GM23338 (cell line): ENCODE data around the gene SBF2. TPM values are rescaled to one million over a fixed set of nuclear protein-coding genes. Genes with fewer than 3 reads are reported as not detected.

ENCODE experiments used
- ATAC-seq: fragments of 200-7000 bp; cut with Tn5 transposase; 3 replicates; pipeline ENCODE4 v1.9.1; 2020
- DNase-seq: peaks from one replicate; pipeline ENCODE4 v3.0.0-alpha.2; 2015; ENCODE audit warnings: low spot score
- H2AFZ ChIP-seq: fragments of 200-600 bp; sonication (generic); 2 replicates; pipeline ENCODE4 v1.8.0; 2016; ENCODE audit warnings: antibody characterized with exemption, mild to moderate bottlenecking, moderate library complexity
- H3F3A ChIP-seq: fragments of 200-600 bp; sonication (generic); replicated peaks from 2 replicates; pipeline ENCODE4 v1.8.0; 2017; ENCODE audit warnings: antibody characterized with exemption, mixed run types, low read depth
- H3K27ac ChIP-seq: fragments of 200-600 bp; sonication (generic); 2 replicates; pipeline ENCODE4 v1.6.1; 2016; ENCODE audit warnings: low read depth
- H3K27me3 ChIP-seq: fragments of 200-600 bp; sonication (generic); 2 replicates; pipeline ENCODE4 v1.8.0; 2016; ENCODE audit warnings: mild to moderate bottlenecking, mixed run types, moderate library complexity; ENCODE audit not compliant: insufficient read depth
- H3K36me3 ChIP-seq: fragments of 200-600 bp; sonication (generic); 2 replicates; pipeline ENCODE4 v1.8.0; 2016; ENCODE audit warnings: mild to moderate bottlenecking; ENCODE audit not compliant: insufficient read depth
- H3K4me1 ChIP-seq: fragments of 200-600 bp; sonication (generic); 2 replicates; pipeline ENCODE4 v1.8.0; 2016; ENCODE audit warnings: mild to moderate bottlenecking, moderate library complexity; ENCODE audit not compliant: insufficient read depth
- H3K4me2 ChIP-seq: fragments of 200-600 bp; sonication (generic); 2 replicates; pipeline ENCODE4 v1.7.1; 2017; ENCODE audit warnings: mixed run types
- H3K4me3 ChIP-seq: fragments of 200-600 bp; sonication (generic); 2 replicates; pipeline ENCODE4 v1.6.1; 2016; ENCODE audit warnings: mixed run types
- H3K79me2 ChIP-seq: fragments of 200-600 bp; sonication (generic); replicated peaks from 2 replicates; pipeline ENCODE4 v1.8.0; 2017; ENCODE audit warnings: mild to moderate bottlenecking; ENCODE audit not compliant: insufficient read depth
- H3K9me2 ChIP-seq: fragments of 200-600 bp; sonication (generic); 2 replicates; pipeline ENCODE4 v1.8.0; 2017; ENCODE audit not compliant: insufficient read depth
- H4K20me1 ChIP-seq: fragments of 200-600 bp; sonication (generic); replicated peaks from 2 replicates; pipeline ENCODE4 v1.8.0; 2017; ENCODE audit warnings: mild to moderate bottlenecking; ENCODE audit not compliant: insufficient read depth
- H3K27ac Mint-ChIP-seq: 2 replicates; pipeline ENCODE4 v1.8.0; 2020; ENCODE audit warnings: inconsistent platforms, mild to moderate bottlenecking, moderate library complexity, mixed read lengths
- H3K27me3 Mint-ChIP-seq: 3 replicates; pipeline ENCODE4 v1.8.0; 2022; ENCODE audit warnings: low read depth, mild to moderate bottlenecking, moderate library complexity, mixed read lengths, inconsistent platforms; ENCODE audit not compliant: insufficient read depth, poor library complexity
- H3K36me3 Mint-ChIP-seq: 3 replicates; pipeline ENCODE4 v1.8.0; 2021; ENCODE audit warnings: low read depth, mild to moderate bottlenecking, inconsistent platforms, moderate library complexity, mixed read lengths
- H3K4me1 Mint-ChIP-seq: 3 replicates; pipeline ENCODE4 v1.8.0; 2020; ENCODE audit warnings: mild to moderate bottlenecking, inconsistent platforms, mixed read lengths
- H3K4me3 Mint-ChIP-seq: 3 replicates; pipeline ENCODE4 v1.8.0; 2021; ENCODE audit warnings: moderate library complexity, mild to moderate bottlenecking, inconsistent platforms, mixed read lengths
- H3K9me3 Mint-ChIP-seq: 3 replicates; pipeline ENCODE4 v1.8.0; 2020; ENCODE audit warnings: moderate library complexity, mild to moderate bottlenecking, inconsistent platforms, mixed read lengths
- CREB1 ChIP-seq: fragments of 250-450 bp; sonication (Bioruptor Pico); IDR thresholded peaks from 2 replicates; pipeline ENCODE4 v1.5.0; 2020; ENCODE audit warnings: low read depth, mild to moderate bottlenecking, moderate library complexity
- ETS1 ChIP-seq: IDR thresholded peaks from 2 replicates; pipeline ENCODE4 v1.6.1; 2016; ENCODE audit warnings: antibody characterized with exemption
- EZH2 ChIP-seq: fragments of 200-600 bp; sonication (generic); IDR thresholded peaks from one replicate; pipeline ENCODE4 v1.8.0; 2017; ENCODE audit warnings: antibody characterized with exemption, mild to moderate bottlenecking, low read depth; ENCODE audit not compliant: unreplicated experiment
- EZH2phosphoT487 ChIP-seq: fragments of 200-600 bp; sonication (generic); IDR thresholded peaks from one replicate; pipeline ENCODE4 v1.8.1; 2018; ENCODE audit warnings: antibody characterized with exemption; ENCODE audit not compliant: unreplicated experiment
- JUNB ChIP-seq: IDR thresholded peaks from one replicate; pipeline ENCODE4 v1.6.1; 2016; ENCODE audit warnings: antibody characterized with exemption; ENCODE audit not compliant: unreplicated experiment
- NANOG ChIP-seq: IDR thresholded peaks from 2 replicates; pipeline ENCODE4 v1.6.1; 2016; ENCODE audit warnings: antibody characterized with exemption, borderline replicate concordance
- POLR2AphosphoS5 ChIP-seq: IDR thresholded peaks from 2 replicates; pipeline ENCODE4 v1.6.1; 2016; ENCODE audit warnings: antibody characterized with exemption, low read depth
- STAT1 ChIP-seq: IDR thresholded peaks from one replicate; pipeline ENCODE4 v1.6.1; 2016; ENCODE audit warnings: antibody characterized with exemption; ENCODE audit not compliant: unreplicated experiment
- ZNF114 ChIP-seq: fragments of 250-450 bp; sonication (Bioruptor Pico); IDR thresholded peaks from 2 replicates; pipeline ENCODE4 v1.5.0; 2020; ENCODE audit warnings: mild to moderate bottlenecking, moderate library complexity
- ZNF331 ChIP-seq: fragments of 250-450 bp; sonication (Bioruptor Pico); IDR thresholded peaks from 2 replicates; pipeline ENCODE4 v1.5.0; 2020; ENCODE audit warnings: low read depth, mild to moderate bottlenecking, moderate library complexity
- ZNF462 ChIP-seq: fragments of 250-450 bp; sonication (Bioruptor Pico); IDR thresholded peaks from 2 replicates; pipeline ENCODE4 v1.5.0; 2020; ENCODE audit warnings: mild to moderate bottlenecking, moderate library complexity
- polyA plus RNA-seq: library from polyadenylated mRNA; unstranded; fragments of >200 nt; fragmentation: Nextera tagmentation; extraction: Ambion mirVana; gene quantifications from 2 replicates; pipeline ENCODE4 v1.2.1, GENCODE V29; 2016
- total RNA-seq: library from RNA; depleted of rRNA; stranded (reverse); fragments of >200 nt; shearing (Covaris generic); gene quantifications from 2 replicates; pipeline ENCODE4 v1.2.3, GENCODE V29; 2014

SBF2 gene
- total and polyA plus RNA-seq, 2 experiments from 2014 or later: 25.6 to 53.5 TPM

GRCh38 chr11:9747229-9747628, 546.8 kb downstream of the SBF2 start:
- ATAC-seq (no peak), DNase-seq (no peak)
- Histone ChIP-seq H3K79me2 (peaks cover 6% of the 10 kb centered on the region; the same call in 1 of the 2 replicates), H3K4me2 (no peak overlapping the region), H3K27ac (peak overlapping the region; percentile 22; the same call in 1 of the 2 replicates), H4K20me1 (no peaks in the 10 kb centered on the region), H3K9me2 (no peaks in the 10 kb centered on the region), H3K36me3 (peaks cover 13% of the 10 kb centered on the region), H2AFZ (no peak overlapping the region), H3K4me1 (no peaks in the 10 kb centered on the region), H3K27me3 (no peaks in the 10 kb centered on the region), H3K4me3 (no peak overlapping the region), H3F3A (peaks cover 2% of the 10 kb centered on the region; the same call in 1 of the 2 replicates)
- Mint-ChIP-seq H3K4me3 (no peak overlapping the region), H3K4me1 (peaks cover 6% of the 10 kb centered on the region; the same call in 2 of the 3 replicates), H3K27me3 (peaks cover 4% of the 10 kb centered on the region), H3K9me3 (peaks cover 2% of the 10 kb centered on the region; the same call in 1 of the 3 replicates), H3K36me3 (peaks cover 34% of the 10 kb centered on the region), H3K27ac (peak overlapping the region; percentile 16; the same call in 1 of the 2 replicates)
- TF ChIP-seq STAT1: no peak
- no peak for TF ChIP-seq NANOG
- no peak for TF ChIP-seq CREB1 (CRISPR knock-in tag)
- TF ChIP-seq POLR2AphosphoS5: no peak
- no peak for TF ChIP-seq EZH2
- TF ChIP-seq ETS1: no peak
- no peak for TF ChIP-seq EZH2phosphoT487
- TF ChIP-seq JUNB: no peak

GRCh38 chr11:9745411-9746211, 548.4 kb downstream of the SBF2 start:
- H3K36me3 Mint-ChIP-seq: peaks cover 45% of the 10 kb centered on the region
- TF ChIP-seq ZNF114 (CRISPR knock-in tag) (no peak), POLR2AphosphoS5 (no peak), CREB1 (CRISPR knock-in tag) (no peak), ZNF462 (no peak), JUNB (no peak), NANOG (no peak), EZH2 (no peak), EZH2phosphoT487 (no peak), ETS1 (no peak), STAT1 (no peak), ZNF331 (CRISPR knock-in tag) (no peak)

More at GRCh38 chr11:9745411-9746211, 548.4 kb downstream of the SBF2 start:
- Histone ChIP-seq H3K27ac (no peak overlapping the region), H3K9me2 (no peaks in the 10 kb centered on the region), H4K20me1 (no peaks in the 10 kb centered on the region), H2AFZ (no peak overlapping the region), H3K4me2 (no peak overlapping the region), H3K27me3 (no peaks in the 10 kb centered on the region), H3F3A (peaks cover 2% of the 10 kb centered on the region; the same call in 1 of the 2 replicates), H3K36me3 (peaks cover 25% of the 10 kb centered on the region), H3K4me1 (no peaks in the 10 kb centered on the region), H3K79me2 (peaks cover 6% of the 10 kb centered on the region; the same call in 1 of the 2 replicates), H3K4me3 (no peak overlapping the region)
- H3K27ac Mint-ChIP-seq: no peak overlapping the region
- no peak overlapping the region for H3K4me3 Mint-ChIP-seq
- H3K9me3 Mint-ChIP-seq: peaks cover 7% of the 10 kb centered on the region; the same call in 2 of the 3 replicates
- H3K4me1 Mint-ChIP-seq: peaks cover 6% of the 10 kb centered on the region; the same call in 2 of the 3 replicates
- no peak for DNase-seq
- peaks cover 4% of the 10 kb centered on the region for H3K27me3 Mint-ChIP-seq
- no peak for ATAC-seq
